Measurements from ENCODE around the gene TBC1D14.
"Not testable (repeated sequence)": the region's sequence is repeated elsewhere in the genome, so short reads cannot be mapped to it uniquely, and the experiment has no call there.

TBC1D14 gene

GRCh38 chr4:6890971-6891370, 18.7 kb upstream of the TBC1D14 start:
- not testable (repeated sequence) for DNase-seq

DNA sequence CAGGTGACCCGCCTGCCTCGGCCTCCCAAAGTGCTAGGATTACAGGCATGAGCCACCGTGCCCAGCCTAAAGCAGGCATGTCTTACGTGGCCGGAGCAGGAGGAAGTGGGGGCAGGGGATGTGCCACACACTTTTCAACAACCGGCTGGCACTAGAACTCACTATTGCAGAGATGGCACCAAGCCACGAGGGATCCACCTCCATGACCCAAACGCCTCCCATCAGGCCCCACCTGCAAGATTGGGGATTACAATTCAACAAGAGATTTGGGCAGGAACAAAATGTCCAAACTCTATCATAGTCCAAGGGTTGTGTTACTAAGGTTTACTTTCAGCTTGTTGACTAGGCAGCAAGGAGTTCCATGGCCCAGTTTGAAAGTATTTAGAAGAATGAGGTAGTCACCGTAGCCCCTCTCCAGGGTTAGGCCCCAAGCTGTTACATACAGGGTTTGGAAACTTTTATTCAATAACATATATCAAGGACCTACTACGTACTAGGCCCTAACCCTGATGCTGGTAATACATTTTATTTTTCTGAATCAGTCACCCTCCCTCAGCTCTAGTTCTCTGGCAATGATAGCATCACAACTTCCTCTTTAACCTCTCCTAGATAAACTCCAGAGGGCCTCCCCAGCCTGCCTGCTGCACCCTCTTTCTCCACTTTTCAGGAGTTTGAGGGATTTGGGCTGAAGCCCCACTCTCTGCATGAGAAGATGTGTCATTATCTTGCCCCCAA, 18.0 kb upstream of the TBC1D14 start:
- no peak for DNase-seq

DNA sequence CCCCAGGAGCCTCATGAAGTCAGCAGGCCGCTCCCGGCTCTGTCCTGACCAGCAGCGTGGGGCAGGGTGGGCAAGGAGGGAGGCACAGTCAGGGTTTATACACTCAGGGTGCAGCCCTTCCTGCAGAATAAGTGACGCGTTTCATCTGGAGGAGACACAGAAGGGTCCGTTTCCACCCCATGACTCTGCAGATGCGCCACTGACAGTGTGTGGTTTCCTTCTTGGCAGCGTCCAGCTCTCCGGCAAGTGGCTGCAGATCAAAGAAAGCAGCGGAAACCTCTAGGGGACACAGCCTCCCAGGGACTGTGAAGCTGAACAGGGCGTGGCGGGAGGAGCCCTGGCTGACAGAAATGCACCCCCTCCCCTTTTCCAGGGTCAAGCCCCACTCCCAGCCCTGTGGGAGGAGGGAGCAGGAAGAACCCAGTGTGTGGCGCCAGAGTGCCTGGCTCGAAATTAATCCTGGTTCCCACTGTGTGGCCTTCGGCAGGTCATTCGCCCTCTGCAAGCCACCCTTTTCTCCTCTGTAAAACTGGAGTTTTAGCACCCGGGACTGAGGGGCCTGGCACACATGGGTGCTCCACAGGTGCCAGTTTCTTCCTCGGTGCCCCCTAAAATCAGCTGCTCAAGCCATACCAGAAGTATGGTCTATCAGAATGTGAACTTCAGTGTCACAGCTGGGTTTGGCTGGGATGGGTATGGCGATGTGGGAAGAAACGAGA, 17.3 kb upstream of the TBC1D14 start:
- DNase-seq: no peak

DNA sequence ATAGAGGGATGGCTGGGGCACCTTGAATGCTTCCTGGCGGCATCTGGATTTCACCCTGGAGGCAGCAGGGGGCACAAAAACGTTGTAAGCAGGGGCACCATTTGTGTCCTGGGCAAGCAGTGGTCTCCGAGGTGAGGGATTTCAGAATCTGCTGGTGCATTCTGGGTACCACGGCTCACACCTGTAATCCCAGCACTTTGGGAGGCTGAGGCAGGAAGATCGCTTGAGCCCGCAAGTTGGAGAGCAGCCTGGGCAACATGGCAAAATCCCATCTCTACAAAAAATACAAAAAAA, 16.8 kb upstream of the TBC1D14 start:
- no peak for DNase-seq

GRCh38 chr4:6893449-6894085, 16.1 kb upstream of the TBC1D14 start:
- no peak for DNase-seq

- no peak for DNase-seq
Observed at GRCh38 chr4:6894086-6894478, 15.5 kb upstream of the TBC1D14 start.

DNA sequence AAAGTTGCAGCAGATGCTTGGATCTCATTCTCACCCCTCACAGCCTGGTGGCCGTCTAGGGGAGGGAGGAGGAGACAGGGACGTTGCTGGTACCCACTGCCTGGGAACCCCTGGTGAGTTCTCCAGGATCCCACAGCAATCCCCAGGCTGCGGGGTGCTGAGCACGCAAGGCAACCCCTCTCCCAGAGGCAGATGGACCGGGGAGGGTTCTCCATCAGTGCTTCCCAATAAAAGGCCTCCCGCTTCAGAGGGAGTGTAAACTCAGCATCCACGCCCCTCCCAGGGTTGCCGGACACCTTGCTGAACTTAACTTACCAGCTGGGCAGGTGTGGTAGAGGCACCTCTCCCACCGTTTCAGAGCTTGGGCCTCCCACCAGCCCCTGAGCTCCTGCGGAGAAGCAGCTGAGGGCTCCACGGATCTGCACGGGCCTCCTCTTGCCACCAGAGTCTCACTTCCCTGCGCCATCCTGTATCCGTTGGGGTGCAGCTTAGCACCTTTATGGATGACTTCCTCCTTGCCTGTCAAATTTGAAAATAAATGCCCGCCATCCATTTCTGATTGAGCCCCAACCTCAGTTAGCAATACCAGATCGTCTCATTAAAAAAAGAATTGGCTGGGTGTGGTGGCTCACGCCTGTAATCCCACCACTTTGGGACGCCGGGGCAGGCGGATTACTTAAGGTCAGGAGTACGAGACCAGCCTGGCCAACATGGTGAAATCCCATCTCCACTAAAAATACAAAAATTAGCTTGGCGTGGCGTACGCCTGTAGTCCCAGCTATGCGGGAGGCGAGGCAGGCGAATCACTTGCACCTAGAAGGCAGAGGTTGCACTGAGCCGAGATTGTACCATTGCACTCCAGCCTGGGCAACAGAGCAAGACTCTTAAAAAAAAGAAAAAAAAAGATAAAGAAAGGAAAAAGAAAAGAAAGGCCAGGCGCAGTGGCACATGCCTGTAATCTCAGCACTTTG, 14.8 kb upstream of the TBC1D14 start:
- no peak for DNase-seq

DNA sequence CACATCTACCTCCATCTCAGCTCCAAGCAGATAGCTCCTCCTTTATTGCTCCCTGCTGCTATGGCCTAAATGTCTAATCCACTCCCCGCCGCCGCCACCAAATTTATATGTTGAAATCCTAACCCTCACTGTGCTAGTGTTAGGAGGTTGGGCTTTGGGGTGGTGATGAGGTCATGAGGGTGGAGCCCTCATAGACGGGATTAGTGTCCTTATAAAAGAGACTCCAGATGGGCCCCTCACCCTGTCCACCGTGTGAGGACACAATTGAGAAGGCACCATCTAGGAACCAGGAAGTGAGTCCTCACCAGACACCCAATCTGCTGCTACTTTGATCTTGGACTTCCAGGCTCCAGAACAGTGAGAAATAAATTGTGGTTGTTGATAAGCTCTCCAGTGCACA, 13.6 kb upstream of the TBC1D14 start:
- no peak for DNase-seq

DNA sequence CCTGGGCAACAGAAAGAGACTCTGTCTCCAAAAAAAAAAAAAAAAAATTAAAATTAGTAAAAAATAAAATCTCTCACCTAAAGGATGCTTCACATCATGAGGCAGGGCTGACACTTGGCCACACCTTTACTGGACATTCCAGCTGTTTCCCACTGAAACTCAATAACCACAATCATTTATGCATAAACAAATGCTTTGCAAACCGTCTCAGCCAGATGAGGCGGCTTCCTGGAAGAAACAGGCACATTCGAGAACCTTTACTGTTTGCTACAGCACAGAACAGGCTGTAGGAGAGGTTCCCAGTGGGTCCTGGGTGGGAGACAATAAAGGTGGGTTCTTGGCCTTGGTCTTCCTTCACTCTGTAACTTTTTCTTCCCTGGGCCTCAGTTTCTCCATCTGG, 10.9 kb upstream of the TBC1D14 start:
- no peak for DNase-seq

GRCh38 chr4:6900181-6900812, 9.3 kb upstream of the TBC1D14 start:
- no peak for DNase-seq

GRCh38 chr4:6900956-6901355, 8.7 kb upstream of the TBC1D14 start:
- no peak for DNase-seq

DNA sequence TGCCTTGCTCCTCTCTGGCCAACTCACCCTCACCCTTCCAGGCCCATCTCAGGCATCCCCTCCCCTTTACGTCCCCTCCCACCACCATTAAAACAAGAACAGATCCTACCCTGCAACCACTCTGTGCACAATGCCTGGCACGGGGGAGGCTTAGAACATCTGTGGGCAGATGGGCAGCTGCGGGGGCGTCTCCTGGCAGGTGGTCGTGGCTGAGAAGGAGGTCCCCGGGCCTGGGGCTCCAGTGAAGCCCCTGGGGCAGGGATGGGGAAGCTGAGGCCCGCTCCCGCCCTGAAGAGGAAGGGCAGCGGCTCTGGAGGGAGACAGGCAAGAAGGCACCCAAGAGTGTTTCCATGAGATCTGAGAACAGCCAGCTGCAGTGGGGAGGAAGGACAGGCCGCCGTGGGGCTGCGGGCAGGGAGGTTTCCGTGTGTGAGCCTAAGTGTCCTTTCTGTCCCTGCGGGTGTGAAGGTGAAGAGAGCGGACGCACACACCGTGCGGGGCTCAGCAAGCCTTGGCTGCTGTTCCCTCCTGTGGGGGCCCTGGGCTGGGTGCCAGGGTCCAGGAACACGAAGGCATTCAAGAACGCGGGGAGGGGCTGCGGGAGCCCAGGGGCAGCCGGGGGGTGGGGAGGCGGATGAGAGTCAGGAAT, 7.8 kb upstream of the TBC1D14 start:
- no peak for DNase-seq

- no peak for DNase-seq
Observed at GRCh38 chr4:6902318-6903042, 7.1 kb upstream of the TBC1D14 start.

GRCh38 chr4:6905516-6906445, 3.8 kb upstream of the TBC1D14 start:
- peak; percentile 73 for DNase-seq

DNA sequence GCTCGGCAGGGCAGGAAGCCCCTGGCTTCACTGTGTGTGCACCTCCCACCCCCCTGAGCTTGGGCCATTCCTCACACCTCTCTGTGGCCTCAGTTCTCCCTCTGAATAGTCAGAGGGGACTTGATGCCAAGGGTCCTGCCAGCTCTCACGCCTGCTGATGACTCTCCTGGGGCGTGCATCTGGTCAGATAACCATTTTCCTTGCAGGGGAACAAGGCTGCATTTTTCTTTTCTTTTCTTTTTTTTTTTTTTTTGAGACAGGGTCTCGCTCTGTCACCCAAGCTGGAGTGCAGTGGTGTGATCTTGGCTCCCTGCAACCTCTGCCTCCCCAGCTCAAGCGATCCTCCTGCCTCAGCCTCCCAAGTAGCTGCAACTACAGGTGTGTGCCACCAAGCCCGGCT, 3.1 kb upstream of the TBC1D14 start:
- DNase-seq: not testable (repeated sequence)

- no peak for DNase-seq
Observed at GRCh38 chr4:6907658-6908191, 1.9 kb upstream of the TBC1D14 start.

GRCh38 chr4:6908432-6909112, 1.1 kb upstream of the TBC1D14 start:
- DNase-seq: no peak

GRCh38 chr4:6909970-6910339, 329 bp downstream of the TBC1D14 start:
- DNase-seq: no peak

DNA sequence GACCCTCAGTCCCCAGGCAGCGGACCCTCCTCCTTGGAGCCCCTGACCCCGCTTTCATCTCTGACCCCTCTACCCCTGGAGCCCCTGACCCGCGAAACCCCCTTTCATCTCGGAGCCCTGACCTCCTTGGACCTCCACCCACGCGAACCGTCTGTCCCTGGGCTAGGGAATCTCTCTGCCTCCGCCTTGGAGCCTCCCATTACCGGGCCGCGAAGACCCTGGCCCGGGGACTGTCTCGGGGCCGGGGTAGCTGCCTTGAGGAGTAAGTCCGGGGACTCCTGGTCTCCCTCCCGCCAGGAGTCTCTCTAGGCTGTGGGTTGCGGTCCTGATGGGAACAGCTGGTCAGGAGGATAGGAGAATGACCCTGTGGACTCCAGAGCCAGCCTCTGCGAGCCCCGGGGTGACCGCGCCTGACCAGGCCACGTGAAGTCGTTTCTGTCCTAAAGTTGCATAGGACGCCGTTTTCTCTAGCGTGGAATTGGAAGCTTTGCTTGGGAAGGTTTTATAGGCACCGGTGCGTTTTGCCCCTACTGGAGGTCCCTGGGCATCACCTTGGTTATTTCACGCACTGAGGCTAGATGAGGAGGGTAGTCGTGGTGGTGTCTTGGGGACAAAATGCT, 824 bp downstream of the TBC1D14 start:
- no peak for DNase-seq

All from NCI-H1092 (cell line).